Non-pigmented ciliary epithelial cell (primary cell): ENCODE results near the gene YPEL2.

Source experiments
- DNase-seq: peaks from one replicate; pipeline ENCODE4 v3.0.0-alpha.2; 2010; ENCODE audit warnings: low read depth

YPEL2 gene

GRCh38 chr17:59433586-59433985 lies 102.1 kb downstream of the YPEL2 start:
- no peak for DNase-seq

DNA sequence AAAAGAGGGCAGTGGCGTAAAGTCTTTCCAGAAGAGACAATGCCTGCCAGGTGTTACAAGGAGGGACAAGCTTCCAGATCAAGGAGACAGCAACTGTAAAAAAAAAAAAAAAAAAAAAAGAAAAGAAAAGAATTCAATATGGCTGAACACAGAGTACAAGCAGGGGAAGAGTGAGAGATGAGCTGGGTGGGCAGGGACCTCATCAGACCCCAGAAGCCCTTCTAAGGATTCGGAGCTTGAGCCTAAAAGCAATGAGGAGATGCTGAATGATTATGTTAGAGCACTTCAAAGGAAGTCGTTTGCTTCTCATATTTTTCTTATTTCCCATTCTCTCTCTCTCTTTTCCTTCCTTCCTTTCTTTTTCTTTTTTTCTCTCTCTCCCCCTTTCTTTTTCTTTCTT lies 103.0 kb downstream of the YPEL2 start:
- DNase-seq, result no peak

- peak; percentile 82 for DNase-seq
Measured at GRCh38 chr17:59435238-59435637, 103.8 kb downstream of the YPEL2 start.

GRCh38 chr17:59436900-59437299 lies 105.4 kb downstream of the YPEL2 start:
- no peak for DNase-seq

- no peak for DNase-seq
Measured at GRCh38 chr17:59437791-59438281, 106.4 kb downstream of the YPEL2 start.

DNA sequence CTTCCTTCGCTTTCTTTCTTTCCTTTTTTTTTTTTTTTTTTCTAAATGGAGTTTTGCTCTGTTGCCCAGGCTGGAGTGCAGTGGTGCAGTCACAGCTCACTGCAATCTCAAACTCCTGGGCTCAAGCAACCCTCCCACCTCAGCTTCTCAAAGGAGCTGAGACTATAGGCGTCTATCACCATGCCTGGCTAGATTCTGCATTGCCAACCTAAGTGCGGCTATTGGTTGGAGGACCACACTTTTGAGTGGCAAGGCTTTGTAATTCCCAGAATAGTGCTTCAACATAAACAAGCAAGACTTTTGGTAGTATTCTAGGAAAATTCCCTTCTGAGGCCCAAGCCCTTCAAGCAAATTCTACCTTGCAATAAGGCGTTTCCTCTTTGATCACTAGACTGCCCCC lies 107.8 kb downstream of the YPEL2 start:
- DNase-seq, result no peak

DNA sequence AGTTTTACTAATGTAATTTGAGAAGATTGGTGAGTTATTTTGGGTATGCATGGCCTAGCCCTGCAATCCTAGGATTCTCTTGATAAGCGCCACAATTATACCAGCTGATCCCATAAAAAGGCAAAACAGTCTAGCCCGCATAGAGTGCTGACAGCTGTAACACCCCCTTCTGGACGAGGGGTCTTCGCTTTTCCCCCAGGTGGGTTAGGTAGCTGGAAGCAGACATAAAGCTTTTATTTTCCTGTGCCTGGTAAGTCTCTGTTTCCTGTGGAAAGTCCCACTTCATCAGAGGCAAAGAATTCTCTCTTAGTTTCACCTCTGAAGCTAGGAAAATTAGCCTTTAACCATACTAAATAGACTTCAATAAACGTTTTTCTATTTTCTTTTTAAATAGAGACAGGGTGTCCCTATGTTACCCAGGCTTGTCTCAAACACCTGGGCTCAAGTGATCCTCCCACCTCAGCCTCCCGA lies 108.3 kb downstream of the YPEL2 start:
- no peak for DNase-seq

GRCh38 chr17:59440757-59441463 lies 109.5 kb downstream of the YPEL2 start:
- DNase-seq, result peak; percentile 79

- DNase-seq, result no peak
Measured at GRCh38 chr17:59441464-59442096, 110.1 kb downstream of the YPEL2 start.

GRCh38 chr17:59443106-59443505 lies 111.7 kb downstream of the YPEL2 start:
- no peak for DNase-seq
